ENCODE measurements around the gene ZNF574.

ZNF574 gene

GRCh38 chr19:42111384-42111783, 35.4 kb downstream of the ZNF574 start:
- Histone ChIP-seq H3K27me3 (ENCODE audit: low read depth) (peaks cover 5% of the 10 kb centered on the region), H3K4me3 (no peak overlapping the region), H3K9me3 (no peaks in the 10 kb centered on the region), H3K4me1 (no peaks in the 10 kb centered on the region), H3K36me3 (replicated peaks) (no peaks in the 10 kb centered on the region)
- in situ Hi-C loops (cut with MboI; ENCODE audit: low sequenced_read_pairs), result no loop called here
- DNase-seq (ENCODE audit: low spot score in 2 of 2), result no peak

- H3K9me3 ChIP-seq, result no peaks in the 10 kb centered on the region
- in situ Hi-C loops (cut with MboI; ENCODE audit: low sequenced_read_pairs), result no loop called here
- H3K4me3 ChIP-seq, result no peak overlapping the region
- H3K4me1 ChIP-seq, result no peaks in the 10 kb centered on the region
- no peaks in the 10 kb centered on the region for H3K36me3 ChIP-seq (replicated peaks)
- peaks cover 4% of the 10 kb centered on the region; the same call in 1 of the 2 replicates for H3K27me3 ChIP-seq (ENCODE audit: low read depth)
- DNase-seq (ENCODE audit: low spot score in 2 of 2), result no peak
Measured at GRCh38 chr19:42111811-42112210, 35.8 kb downstream of the ZNF574 start.

- in situ Hi-C loops (cut with MboI; ENCODE audit: low sequenced_read_pairs), result no loop called here
Measured at GRCh38 chr19:42113641-42114348, 37.8 kb downstream of the ZNF574 start.

GRCh38 chr19:42114412-42114811, 38.4 kb downstream of the ZNF574 start:
- H3K36me3 ChIP-seq (replicated peaks), result no peaks in the 10 kb centered on the region
- no peak overlapping the region for H3K4me3 ChIP-seq
- in situ Hi-C loops (cut with MboI; ENCODE audit: low sequenced_read_pairs), result no loop called here
- H3K4me1 ChIP-seq, result no peaks in the 10 kb centered on the region
- peak in 1 of 2 experiments; percentile 22 for DNase-seq (ENCODE audit: low spot score in 2 of 2)
- no peaks in the 10 kb centered on the region for H3K9me3 ChIP-seq
- no peaks in the 10 kb centered on the region for H3K27me3 ChIP-seq (ENCODE audit: low read depth)

More at GRCh38 chr19:42113641-42114348, 37.8 kb downstream of the ZNF574 start:
- Histone ChIP-seq H3K36me3 (replicated peaks) (no peaks in the 10 kb centered on the region), H3K4me3 (no peak overlapping the region), H3K4me1 (no peaks in the 10 kb centered on the region), H3K27me3 (ENCODE audit: low read depth) (no peaks in the 10 kb centered on the region), H3K9me3 (no peaks in the 10 kb centered on the region)
- peak in 1 of 2 experiments; percentile 68 for DNase-seq (ENCODE audit: low spot score in 2 of 2)

- in situ Hi-C loops (cut with MboI; ENCODE audit: low sequenced_read_pairs), result no loop called here
- Histone ChIP-seq H3K36me3 (replicated peaks) (no peaks in the 10 kb centered on the region), H3K27me3 (ENCODE audit: low read depth) (no peaks in the 10 kb centered on the region), H3K4me3 (no peak overlapping the region), H3K9me3 (no peaks in the 10 kb centered on the region), H3K4me1 (no peaks in the 10 kb centered on the region)
- no peak for DNase-seq (ENCODE audit: low spot score in 2 of 2)
Measured at GRCh38 chr19:42115219-42115618, 39.3 kb downstream of the ZNF574 start.

- H3K4me1 ChIP-seq, result peaks cover 3% of the 10 kb centered on the region; the same call in 1 of the 2 replicates
Measured at GRCh38 chr19:42115705-42116104, 39.7 kb downstream of the ZNF574 start.

GRCh38 chr19:42116308-42117075, 40.5 kb downstream of the ZNF574 start:
- in situ Hi-C loops (cut with MboI; ENCODE audit: low sequenced_read_pairs), result no loop called here
- no peak for DNase-seq (ENCODE audit: low spot score in 2 of 2)
- no peaks in the 10 kb centered on the region for H3K9me3 ChIP-seq
- H3K4me3 ChIP-seq, result no peak overlapping the region
- H3K4me1 ChIP-seq, result peaks cover 5% of the 10 kb centered on the region; the same call in 1 of the 2 replicates
- no peaks in the 10 kb centered on the region for H3K36me3 ChIP-seq (replicated peaks)
- no peaks in the 10 kb centered on the region for H3K27me3 ChIP-seq (ENCODE audit: low read depth)

More at GRCh38 chr19:42115705-42116104, 39.7 kb downstream of the ZNF574 start:
- in situ Hi-C loops (cut with MboI; ENCODE audit: low sequenced_read_pairs), result no loop called here
- no peaks in the 10 kb centered on the region for H3K27me3 ChIP-seq (ENCODE audit: low read depth)
- DNase-seq (ENCODE audit: low spot score in 2 of 2), result no peak
- no peaks in the 10 kb centered on the region for H3K36me3 ChIP-seq (replicated peaks)
- H3K4me3 ChIP-seq, result no peak overlapping the region
- no peaks in the 10 kb centered on the region for H3K9me3 ChIP-seq

- no peak overlapping the region for H3K4me3 ChIP-seq
- H3K9me3 ChIP-seq, result no peaks in the 10 kb centered on the region
- peaks cover 5% of the 10 kb centered on the region; the same call in 1 of the 2 replicates for H3K4me1 ChIP-seq
- DNase-seq (ENCODE audit: low spot score in 2 of 2), result no peak
- no peaks in the 10 kb centered on the region for H3K36me3 ChIP-seq (replicated peaks)
- in situ Hi-C loops (cut with MboI; ENCODE audit: low sequenced_read_pairs), result no loop called here
- H3K27me3 ChIP-seq (ENCODE audit: low read depth), result no peaks in the 10 kb centered on the region
Measured at GRCh38 chr19:42117076-42117475, 41.1 kb downstream of the ZNF574 start.

- in situ Hi-C loops (cut with MboI; ENCODE audit: low sequenced_read_pairs), result no loop called here
- Histone ChIP-seq H3K36me3 (replicated peaks) (no peaks in the 10 kb centered on the region), H3K27me3 (ENCODE audit: low read depth) (no peaks in the 10 kb centered on the region), H3K4me3 (no peak overlapping the region), H3K9me3 (no peaks in the 10 kb centered on the region; the same call in 1 of the 2 replicates), H3K4me1 (peaks cover 5% of the 10 kb centered on the region; the same call in 1 of the 2 replicates)
- peak; percentile 36 to 56 for DNase-seq (ENCODE audit: low spot score in 2 of 2)
Measured at GRCh38 chr19:42120276-42120980, 44.5 kb downstream of the ZNF574 start.

- Histone ChIP-seq H3K27me3 (ENCODE audit: low read depth) (no peaks in the 10 kb centered on the region), H3K4me1 (peaks cover 5% of the 10 kb centered on the region; the same call in 1 of the 2 replicates), H3K4me3 (no peak overlapping the region), H3K9me3 (no peaks in the 10 kb centered on the region; the same call in 1 of the 2 replicates), H3K36me3 (replicated peaks) (no peaks in the 10 kb centered on the region)
- in situ Hi-C loops (cut with MboI; ENCODE audit: low sequenced_read_pairs), result no loop called here
- DNase-seq (ENCODE audit: low spot score in 2 of 2), result no peak
Measured at GRCh38 chr19:42121036-42121621, 45.2 kb downstream of the ZNF574 start.

GRCh38 chr19:42121656-42122069, 45.7 kb downstream of the ZNF574 start:
- Histone ChIP-seq H3K9me3 (no peaks in the 10 kb centered on the region; the same call in 1 of the 2 replicates), H3K4me3 (no peak overlapping the region), H3K27me3 (ENCODE audit: low read depth) (no peaks in the 10 kb centered on the region), H3K4me1 (peaks cover 5% of the 10 kb centered on the region; the same call in 1 of the 2 replicates), H3K36me3 (replicated peaks) (no peaks in the 10 kb centered on the region)
- in situ Hi-C loops (cut with MboI; ENCODE audit: low sequenced_read_pairs), result no loop called here
- no peak for DNase-seq (ENCODE audit: low spot score in 2 of 2)

- Histone ChIP-seq H3K4me3 (no peak overlapping the region), H3K36me3 (replicated peaks) (no peaks in the 10 kb centered on the region), H3K27me3 (ENCODE audit: low read depth) (no peaks in the 10 kb centered on the region), H3K9me3 (no peaks in the 10 kb centered on the region; the same call in 1 of the 2 replicates), H3K4me1 (peaks cover 5% of the 10 kb centered on the region; the same call in 1 of the 2 replicates)
- DNase-seq (ENCODE audit: low spot score in 2 of 2), result no peak
- in situ Hi-C loops (cut with MboI; ENCODE audit: low sequenced_read_pairs), result no loop called here
Measured at GRCh38 chr19:42122691-42123607, 47.0 kb downstream of the ZNF574 start.
